ENCODE results near the gene ZNF783.
A peak's percentile ranks its signal among the peaks of the same experiment; 100 is the strongest.
"Not testable (repeated sequence)": the region's sequence is repeated elsewhere in the genome, so short reads cannot be mapped to it uniquely, and the experiment has no call there.

Gene ZNF783

DNA sequence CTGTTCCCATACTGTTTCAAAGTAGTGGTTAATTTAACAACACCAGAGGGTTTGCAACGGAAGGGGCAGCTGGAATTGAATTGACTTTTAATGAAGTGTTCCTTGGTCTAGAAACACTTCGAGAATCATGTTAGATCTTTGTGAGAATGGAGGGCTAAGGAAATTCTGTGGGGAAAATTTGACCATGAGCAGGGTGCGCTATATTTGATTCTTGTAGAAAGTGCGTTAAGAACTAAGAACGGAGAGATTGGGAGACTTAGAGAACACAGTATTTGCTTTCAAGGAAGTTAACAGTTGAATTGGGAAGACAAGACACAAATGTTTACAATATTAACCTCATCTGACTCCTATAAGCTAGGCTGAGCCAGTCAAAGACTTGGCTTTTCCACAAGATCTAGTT lies 21.4 kb upstream of the ZNF783 start:
- DNase-seq (ENCODE audit: low spot score) = no peak

DNA sequence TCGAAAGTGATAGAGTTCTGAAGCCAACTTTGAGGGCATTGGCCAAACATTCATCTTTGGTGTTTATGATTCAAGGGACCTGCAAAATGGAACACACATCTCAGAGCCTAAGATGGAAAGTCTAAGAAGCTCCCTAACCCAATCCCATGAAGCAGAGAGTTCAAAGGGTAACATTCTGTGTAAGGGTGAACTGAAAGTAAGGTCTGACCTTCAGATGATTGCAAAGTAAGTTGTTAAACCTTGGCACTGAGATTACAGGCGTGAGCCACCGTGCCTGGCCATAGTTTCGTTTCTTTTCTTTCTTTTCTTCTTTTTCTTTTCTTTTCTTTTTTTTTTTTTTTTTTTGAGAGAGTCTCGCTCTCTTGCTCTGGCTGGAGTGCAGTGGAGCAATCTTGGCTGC lies 20.3 kb upstream of the ZNF783 start:
- no peak for DNase-seq (ENCODE audit: low spot score)

DNA sequence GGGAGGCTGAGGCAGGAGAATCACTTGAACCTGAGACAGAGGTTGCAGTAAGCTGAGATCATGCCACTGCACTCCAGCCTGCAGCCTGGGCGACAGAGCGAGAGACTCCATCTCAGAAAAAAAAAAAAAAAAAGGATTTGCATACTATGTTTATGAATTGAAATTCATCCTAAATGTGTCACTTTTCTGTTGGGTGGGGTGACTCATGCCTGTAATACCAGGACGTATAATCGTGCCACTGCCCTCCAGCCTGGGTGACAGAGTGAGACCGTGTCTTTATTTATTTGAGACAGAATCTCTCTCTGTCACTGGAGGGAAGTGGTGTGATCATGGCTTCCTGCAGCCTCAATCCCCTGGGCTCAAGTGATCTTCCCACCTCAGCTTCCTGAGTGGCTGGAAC lies 16.8 kb upstream of the ZNF783 start:
- no peak for DNase-seq (ENCODE audit: low spot score)

DNA sequence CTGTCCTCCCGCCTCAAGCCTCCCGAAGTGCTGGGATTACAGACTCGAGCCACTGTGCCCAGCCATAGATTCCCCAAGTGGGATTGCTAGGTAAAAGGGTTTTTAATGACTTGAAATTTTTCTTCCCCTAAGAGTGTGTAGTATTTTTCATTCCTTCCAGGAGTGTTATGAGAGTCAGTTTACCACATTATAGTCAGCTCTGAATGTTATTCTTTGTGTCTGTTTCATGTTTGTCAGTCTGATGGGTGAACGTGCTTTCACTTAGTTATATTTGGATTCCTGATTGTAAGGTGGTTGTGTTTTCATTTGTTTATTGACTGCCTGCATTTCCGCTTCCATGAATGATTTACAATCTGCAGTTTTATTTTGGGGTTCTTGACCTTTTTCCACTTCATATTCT lies 16.3 kb upstream of the ZNF783 start:
- DNase-seq (ENCODE audit: low spot score) = no peak

DNA sequence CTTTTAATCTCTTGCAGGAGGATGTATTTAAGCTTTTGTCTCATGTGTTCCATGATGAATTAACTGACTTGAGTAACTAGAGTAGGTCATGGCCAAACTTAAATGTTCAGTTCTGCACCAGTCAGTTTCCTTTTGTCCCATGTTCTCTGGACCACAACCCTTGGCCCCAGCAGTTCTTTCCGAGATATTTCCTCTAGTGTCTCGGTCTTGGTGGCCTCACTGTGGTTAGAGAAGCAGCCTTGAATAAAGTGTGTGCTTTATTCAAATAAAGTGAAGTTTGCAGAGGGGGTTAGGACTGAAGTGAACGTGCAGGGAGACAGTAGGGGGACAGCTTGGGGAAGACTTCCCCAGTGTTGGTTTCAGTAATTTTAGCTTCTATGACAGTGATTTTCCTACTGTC lies 13.2 kb upstream of the ZNF783 start:
- no peak for DNase-seq (ENCODE audit: low spot score)

DNA sequence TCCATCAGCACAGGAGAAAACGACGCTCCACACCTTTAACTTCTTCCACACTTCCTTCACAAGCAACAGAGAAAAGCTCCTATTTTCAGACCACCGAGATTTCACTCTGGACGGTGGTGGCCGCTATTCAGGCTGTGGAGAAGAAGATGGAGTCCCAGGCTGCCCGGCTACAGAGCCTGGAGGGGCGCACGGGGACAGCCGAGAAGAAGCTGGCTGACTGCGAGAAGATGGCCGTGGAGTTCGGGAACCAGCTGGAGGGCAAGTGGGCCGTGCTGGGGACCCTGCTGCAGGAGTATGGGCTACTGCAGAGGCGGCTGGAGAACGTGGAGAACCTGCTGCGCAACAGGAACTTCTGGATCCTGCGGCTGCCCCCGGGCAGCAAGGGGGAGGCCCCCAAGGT lies 11.8 kb upstream of the ZNF783 start:
- not testable (repeated sequence) for DNase-seq (ENCODE audit: low spot score)

GRCh38 chr7:149251518-149251917 lies 10.5 kb upstream of the ZNF783 start:
- DNase-seq (ENCODE audit: low spot score) = not testable (repeated sequence)

DNA sequence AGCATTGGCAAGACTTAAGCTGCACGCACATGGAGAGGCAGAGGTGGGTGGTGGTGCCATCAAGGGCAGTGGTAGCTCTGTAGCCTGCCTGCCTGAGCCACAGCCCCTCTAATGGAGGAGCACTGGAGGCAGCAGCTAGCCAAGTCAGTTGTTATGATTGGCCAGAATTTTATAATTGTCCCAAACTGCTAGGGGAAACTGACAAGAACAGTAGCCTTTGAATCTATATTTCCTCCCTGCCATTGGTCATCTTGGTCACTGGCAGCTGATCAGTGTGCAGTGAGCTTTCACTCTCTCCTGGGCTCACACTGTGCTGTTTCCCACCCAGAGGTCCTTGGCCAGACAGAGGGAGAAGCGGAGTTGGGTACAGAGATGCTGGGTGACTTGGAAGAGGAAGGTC lies 9.6 kb upstream of the ZNF783 start:
- no peak for DNase-seq (ENCODE audit: low spot score)

GRCh38 chr7:149253665-149254064 lies 8.3 kb upstream of the ZNF783 start:
- no peak for DNase-seq (ENCODE audit: low spot score)

DNA sequence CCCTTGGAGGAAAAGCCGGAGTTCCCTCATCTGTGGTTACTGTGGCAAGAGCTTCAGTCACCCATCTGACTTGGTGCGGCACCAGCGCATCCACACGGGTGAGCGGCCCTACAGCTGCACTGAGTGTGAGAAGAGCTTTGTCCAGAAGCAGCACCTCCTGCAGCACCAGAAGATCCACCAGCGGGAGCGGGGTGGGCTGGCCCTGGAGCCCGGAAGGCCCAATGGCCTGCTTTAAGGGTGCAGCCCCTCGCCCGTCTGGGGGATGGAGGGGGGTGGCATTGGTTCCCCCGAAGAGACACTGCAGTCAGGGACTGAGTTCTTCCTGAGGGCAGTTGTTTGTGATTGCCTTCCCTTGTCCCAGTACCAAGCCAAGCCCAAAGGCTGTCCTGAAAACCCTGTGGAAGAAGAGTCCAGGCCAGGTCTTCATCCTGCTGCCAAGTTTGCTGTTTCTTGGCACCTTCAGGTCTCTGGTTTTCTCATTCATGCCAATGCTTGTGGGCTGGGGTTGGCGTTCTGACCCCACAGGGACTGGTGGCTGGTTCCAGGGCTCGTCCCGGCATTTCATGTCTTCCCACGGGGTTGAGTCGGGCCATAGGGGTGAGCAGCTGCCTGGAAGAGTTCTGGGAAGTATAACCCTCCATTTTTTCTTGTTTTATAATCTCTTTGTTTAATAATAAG lies 7.7 kb upstream of the ZNF783 start:
- no peak for DNase-seq (ENCODE audit: low spot score)

GRCh38 chr7:149255174-149255573 lies 6.8 kb upstream of the ZNF783 start:
- no peak for DNase-seq (ENCODE audit: low spot score)

DNA sequence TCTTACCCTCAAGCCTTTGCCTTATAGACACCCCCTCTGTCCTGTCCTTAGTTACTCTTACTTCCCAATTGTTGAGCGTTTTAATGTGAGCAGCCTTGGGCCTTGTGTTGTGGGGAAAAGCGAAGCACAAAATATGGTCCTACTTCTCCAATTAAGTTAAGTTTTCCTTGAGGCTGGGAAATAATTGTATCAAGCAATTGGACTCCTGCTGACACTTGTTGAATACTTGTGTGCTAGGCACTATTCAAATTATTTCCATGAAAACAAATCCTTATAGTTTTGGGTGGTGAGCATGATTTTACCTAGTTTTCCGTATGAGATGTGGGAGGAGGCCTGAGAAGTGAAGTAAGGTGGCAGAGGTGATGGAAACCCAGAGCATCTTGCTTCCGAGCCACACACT lies 5.4 kb upstream of the ZNF783 start:
- DNase-seq (ENCODE audit: low spot score) = no peak

GRCh38 chr7:149257146-149257545 lies 4.8 kb upstream of the ZNF783 start:
- DNase-seq (ENCODE audit: low spot score) = no peak

DNA sequence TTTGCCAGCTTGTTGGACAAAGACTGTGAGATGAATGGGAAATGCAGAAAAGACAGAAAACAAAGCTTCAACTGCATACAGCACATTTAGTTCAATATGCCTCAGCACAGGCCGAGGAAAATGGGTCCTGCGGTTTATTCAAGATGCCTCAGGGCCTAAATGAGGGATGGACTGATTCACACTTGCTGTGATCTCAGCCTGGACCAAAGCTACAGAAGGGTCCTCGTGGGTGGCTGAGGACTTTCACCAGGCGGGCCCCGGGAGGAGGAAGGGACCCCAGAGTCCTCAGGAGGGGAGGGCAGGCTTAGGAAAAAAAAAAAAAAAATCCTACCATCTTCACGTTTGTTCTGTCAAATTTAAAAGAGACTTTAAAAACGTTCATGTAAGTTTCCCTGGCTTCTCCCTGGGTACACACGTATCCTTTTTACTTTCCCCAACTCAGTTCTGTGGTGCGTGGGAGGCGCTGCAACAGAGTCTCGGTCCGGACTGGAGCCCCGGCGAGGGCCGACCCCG lies 624 bp upstream of the ZNF783 start:
- peak; percentile 22 for DNase-seq (ENCODE audit: low spot score)

DNA sequence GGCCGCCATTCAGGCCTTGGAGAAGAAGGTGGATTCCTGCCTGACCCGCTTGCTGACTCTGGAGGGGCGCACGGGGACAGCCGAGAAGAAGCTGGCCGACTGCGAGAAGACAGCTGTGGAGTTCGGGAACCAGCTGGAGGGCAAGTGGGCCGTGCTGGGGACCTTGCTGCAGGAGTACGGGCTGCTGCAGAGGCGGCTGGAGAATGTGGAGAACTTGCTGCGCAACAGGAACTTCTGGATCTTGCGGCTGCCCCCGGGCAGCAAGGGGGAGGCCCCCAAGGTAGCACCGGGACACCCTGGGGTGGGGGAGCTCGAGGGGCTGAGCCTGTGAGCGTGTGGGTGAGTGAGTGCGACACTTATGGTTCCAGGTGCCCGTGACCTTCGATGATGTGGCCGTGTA lies 4.5 kb downstream of the ZNF783 start:
- no peak for DNase-seq (ENCODE audit: low spot score)

GRCh38 chr7:149267733-149268132 lies 5.7 kb downstream of the ZNF783 start:
- no peak for DNase-seq (ENCODE audit: low spot score)

DNA sequence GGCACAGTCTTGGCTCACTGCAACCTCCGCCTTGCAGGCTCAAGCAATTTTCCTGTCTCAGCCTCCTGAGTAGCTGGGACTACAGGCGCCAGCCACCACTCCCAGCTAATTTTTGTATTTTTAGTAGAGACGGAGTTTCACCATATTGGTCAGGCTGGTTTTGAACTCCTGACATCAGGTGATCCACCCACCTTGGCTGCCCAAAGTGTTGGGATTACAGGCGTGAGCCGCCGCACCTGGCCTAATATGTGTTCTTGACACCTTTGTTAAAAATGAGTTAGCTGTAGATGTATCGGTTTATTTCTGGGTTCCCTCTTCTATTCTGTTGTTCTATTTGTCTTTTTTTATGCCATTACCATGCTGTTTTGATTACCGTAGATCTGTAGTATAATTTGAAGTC lies 12.4 kb downstream of the ZNF783 start:
- not testable (repeated sequence) for DNase-seq (ENCODE audit: low spot score)

DNA sequence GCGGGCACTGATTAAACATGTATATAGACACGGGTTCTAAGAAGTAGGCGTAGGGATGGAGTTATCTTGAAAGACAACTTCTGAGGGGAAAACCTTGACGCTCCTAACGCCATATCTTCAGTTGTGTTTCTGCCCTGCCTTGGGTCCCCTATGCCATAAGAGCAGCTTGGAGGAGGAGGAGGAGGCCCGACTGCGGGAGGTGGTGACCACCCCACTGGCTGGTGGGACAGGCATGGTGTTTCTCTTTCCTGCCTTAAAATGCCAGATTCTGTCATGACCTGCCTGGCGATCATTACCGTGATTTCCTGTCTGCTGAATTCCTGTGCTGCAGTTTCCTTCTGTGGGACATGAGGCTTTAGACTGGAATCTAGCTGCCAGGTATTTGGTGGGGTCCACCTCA lies 15.9 kb downstream of the ZNF783 start:
- no peak for DNase-seq (ENCODE audit: low spot score)

- no peak for DNase-seq (ENCODE audit: low spot score)
Observed at GRCh38 chr7:149278396-149278795, 16.4 kb downstream of the ZNF783 start.

DNA sequence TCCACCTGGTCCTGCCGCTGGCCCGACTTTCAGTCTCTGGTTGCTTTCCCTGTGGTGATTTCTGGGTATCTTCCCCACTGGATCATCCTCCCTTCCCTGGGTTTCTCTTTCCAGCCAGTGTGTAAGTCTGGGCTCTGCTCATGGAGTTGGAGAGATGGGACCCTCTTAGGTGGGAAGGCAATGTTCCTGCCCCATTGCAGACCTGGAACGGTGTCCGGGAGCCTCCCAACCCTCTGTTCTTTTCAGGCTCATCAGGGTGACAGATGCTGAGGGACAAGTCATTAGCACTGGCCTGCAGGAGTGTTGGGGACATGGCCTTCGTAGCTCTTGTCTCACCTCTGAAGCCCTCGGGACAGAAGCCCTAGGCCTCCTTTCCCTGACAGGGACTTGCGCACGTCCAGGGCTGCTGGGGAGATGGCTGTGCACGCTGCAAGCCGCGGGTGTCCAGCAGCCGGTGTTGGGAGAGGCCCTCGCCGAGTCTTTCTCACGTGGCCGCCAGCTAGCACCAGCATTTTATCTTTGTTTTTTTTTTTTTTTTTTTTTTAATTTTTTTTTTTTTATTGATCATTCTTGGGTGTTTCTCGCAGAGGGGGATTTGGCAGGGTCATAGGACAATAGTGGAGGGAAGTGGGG lies 17.2 kb downstream of the ZNF783 start:
- DNase-seq (ENCODE audit: low spot score) = no peak

GRCh38 chr7:149280151-149280550 lies 18.2 kb downstream of the ZNF783 start:
- DNase-seq (ENCODE audit: low spot score) = no peak

GRCh38 chr7:149280661-149281507 lies 18.9 kb downstream of the ZNF783 start:
- DNase-seq (ENCODE audit: low spot score) = no peak

All from putamen (tissue), 1 donor.